IMR-90 (cell line): ENCODE results near the gene AXL. TPM values are rescaled to one million over a fixed set of nuclear protein-coding genes. Genes with fewer than 3 reads are reported as not detected.

Source experiments
- ATAC-seq: fragments of 200-7000 bp; cut with Tn5 transposase; 2 replicates; pipeline ENCODE4 v1.9.1; 2020; ENCODE audit warnings: low read depth, mild to moderate bottlenecking, moderate library complexity
- BruUV-seq: library from RNA; stranded (reverse); fragments of 400-500 nt; replicated peaks from 2 replicates; lab custom pipeline; 2021; lab: Mats Ljungman, UMichigan
- CTCF ChIA-PET: fragments of 300-600 bp; formaldehyde crosslinking; extraction: SDS; loops from one replicate; lab custom pipeline; 2021; ENCODE audit warnings: antibody characterized with exemption; lab: Yijun Ruan, JAX
- POLR2A ChIA-PET: fragments of 300-600 bp; sonication (Branson Sonifier 250); formaldehyde crosslinking; loops from one replicate; lab custom pipeline; 2022; ENCODE audit warnings: antibody characterized with exemption; ENCODE audit not compliant: unreplicated experiment; lab: Charles Lee
- DNase-seq: peaks from one replicate; pipeline ENCODE4 v3.0.0; 2013
- H2AFZ ChIP-seq: replicated peaks from 2 replicates; pipeline ENCODE3; 2013; ENCODE audit warnings: low read length, mild to moderate bottlenecking; ENCODE audit not compliant: poor library complexity
- H2AK5ac ChIP-seq: 2 replicates; pipeline ENCODE4 v1.6.1; 2013; ENCODE audit warnings: low read depth, low read length, inconsistent platforms
- H2AK9ac ChIP-seq: replicated peaks from 2 replicates; pipeline ENCODE3; 2013; ENCODE audit warnings: mild to moderate bottlenecking, low read depth, low read length, moderate library complexity; ENCODE audit not compliant: poor library complexity
- H2BK120ac ChIP-seq: 2 replicates; pipeline ENCODE4 v1.6.1; 2013; ENCODE audit warnings: low read depth, low read length, inconsistent platforms
- H2BK15ac ChIP-seq: 3 replicates; pipeline ENCODE4 v1.6.1; 2013; ENCODE audit warnings: low read depth, low read length, inconsistent platforms
- H2BK20ac ChIP-seq: 2 replicates; pipeline ENCODE4 v1.6.1; 2013; ENCODE audit warnings: low read depth, mild to moderate bottlenecking, inconsistent platforms, low read length, moderate library complexity
- H2BK5ac ChIP-seq: 2 replicates; pipeline ENCODE4 v1.6.1; 2013; ENCODE audit warnings: mild to moderate bottlenecking, low read depth, low read length, inconsistent platforms; ENCODE audit not compliant: poor library complexity, severe bottlenecking
- H3K14ac ChIP-seq: replicated peaks from 2 replicates; pipeline ENCODE4 v1.6.1; 2013; ENCODE audit warnings: low read depth, low read length, inconsistent platforms
- H3K18ac ChIP-seq: 2 replicates; pipeline ENCODE4 v1.6.1; 2013; ENCODE audit warnings: low read depth, low read length, control low read depth
- H3K23ac ChIP-seq: 2 replicates; pipeline ENCODE4 v1.6.1; 2013; ENCODE audit warnings: low read depth, low read length, inconsistent platforms
- H3K27ac ChIP-seq: 2 replicates; pipeline ENCODE4 v1.5.1; 2013; ENCODE audit warnings: mild to moderate bottlenecking, control low read depth, low read length; ENCODE audit not compliant: insufficient read depth
- H3K27me3 ChIP-seq: 2 replicates; pipeline ENCODE4 v1.6.1; 2013; ENCODE audit warnings: low read length; ENCODE audit not compliant: control insufficient read depth, insufficient read depth
- H3K36me3 ChIP-seq: 2 replicates; pipeline ENCODE4 v1.6.1; 2013; ENCODE audit warnings: low read length, mixed read lengths; ENCODE audit not compliant: control insufficient read depth, insufficient read depth
- H3K4ac ChIP-seq: 2 replicates; pipeline ENCODE4 v1.6.1; 2013; ENCODE audit warnings: low read depth, low read length, inconsistent platforms
- H3K4me1 ChIP-seq: 2 replicates; pipeline ENCODE4 v1.6.1; 2013; ENCODE audit warnings: low read length, mixed read lengths; ENCODE audit not compliant: control insufficient read depth, insufficient read depth
- H3K4me2 ChIP-seq: 2 replicates; pipeline ENCODE4 v1.6.1; 2013; ENCODE audit warnings: low read depth, mild to moderate bottlenecking, control low read depth, low read length, moderate library complexity
- H3K4me3 ChIP-seq: 2 replicates; pipeline ENCODE4 v1.5.1; 2013; ENCODE audit warnings: low read depth, mild to moderate bottlenecking, control low read depth, low read length, moderate library complexity; ENCODE audit not compliant: insufficient read depth
- H3K56ac ChIP-seq: 2 replicates; pipeline ENCODE4 v1.6.1; 2013; ENCODE audit warnings: low read length, inconsistent platforms; ENCODE audit not compliant: insufficient read depth; ENCODE audit errors: extremely low read depth
- H3K79me1 ChIP-seq, 2 experiments: 2 replicates each; pipeline ENCODE4 v1.6.1; 2013; ENCODE audit warnings: low read length in 2 of 2, inconsistent platforms in 1 of 2, low read depth in 1 of 2
- H3K9ac ChIP-seq: 2 replicates; pipeline ENCODE4 v1.6.1; 2013; ENCODE audit warnings: low read depth, low read length, control low read depth
- H3K9me1 ChIP-seq: 2 replicates; pipeline ENCODE4 v1.6.1; 2013; ENCODE audit warnings: low read length, inconsistent platforms; ENCODE audit not compliant: insufficient read depth
- H3K9me3 ChIP-seq: 2 replicates; pipeline ENCODE4 v1.6.1; 2013; ENCODE audit warnings: low read length; ENCODE audit not compliant: control insufficient read depth, insufficient read depth
- H4K20me1 ChIP-seq: 2 replicates; pipeline ENCODE4 v1.6.1; 2013; ENCODE audit warnings: low read length, inconsistent platforms; ENCODE audit not compliant: insufficient read depth
- H4K5ac ChIP-seq: 2 replicates; pipeline ENCODE4 v1.6.1; 2013; ENCODE audit warnings: mild to moderate bottlenecking, low read depth, low read length, control low read depth
- H4K8ac ChIP-seq, 2 experiments: 2 replicates each; pipeline ENCODE4 v1.6.1; 2013; ENCODE audit warnings: low read depth in 2 of 2, low read length in 2 of 2, control low read depth in 1 of 2, inconsistent platforms in 1 of 2
- H4K91ac ChIP-seq: 2 replicates; pipeline ENCODE4 v1.6.1; 2013; ENCODE audit warnings: low read depth, low read length, inconsistent platforms; ENCODE audit not compliant: insufficient read depth
- BHLHE40 ChIP-seq: fragments of 150-350 bp; IDR thresholded peaks from 2 replicates; pipeline ENCODE4 v1.6.1; 2016; ENCODE audit warnings: mild to moderate bottlenecking, low read depth, low read length
- MXI1 ChIP-seq: IDR thresholded peaks from 2 replicates; pipeline ENCODE4 v1.6.1; 2012; ENCODE audit warnings: low read depth, mild to moderate bottlenecking, low read length, moderate library complexity, borderline replicate concordance
- NFE2L2 ChIP-seq: fragments of 150-350 bp; IDR thresholded peaks from 2 replicates; pipeline ENCODE4 v1.6.1; 2016; ENCODE audit warnings: low read depth, mild to moderate bottlenecking, low read length
- POLR2A ChIP-seq: IDR thresholded peaks from 2 replicates; pipeline ENCODE4 v1.6.1; 2012; ENCODE audit warnings: mild to moderate bottlenecking, low read depth, low read length
- RAD21 ChIP-seq: IDR thresholded peaks from 2 replicates; pipeline ENCODE4 v1.6.1; 2012; ENCODE audit warnings: low read length, improper control_type of control experiment
- RCOR1 ChIP-seq: IDR thresholded peaks from 2 replicates; pipeline ENCODE4 v1.6.1; 2012; ENCODE audit warnings: mild to moderate bottlenecking, low read length, improper control_type of control experiment; ENCODE audit not compliant: insufficient replicate concordance
- RFX5 ChIP-seq: IDR thresholded peaks from 2 replicates; pipeline ENCODE4 v1.8.0; 2012; ENCODE audit warnings: low read depth, mild to moderate bottlenecking, low read length, moderate library complexity
- SMC3 ChIP-seq: fragments of 150-350 bp; IDR thresholded peaks from 2 replicates; pipeline ENCODE4 v1.6.1; 2016; ENCODE audit warnings: low read depth, mild to moderate bottlenecking, antibody characterized with exemption, low read length, moderate library complexity
- whole genome bisulfite sequencing, 2 experiments: methylation state at CpG; one replicate each; pipeline versions ENCODE4 v1.1.5 to v1.1.7; 2013; ENCODE audit warnings: missing lambda C conversion rate in 2 of 2; ENCODE audit not compliant: insufficient read length in 1 of 2; ENCODE audit errors: extremely low coverage in 2 of 2; 5-methylcytosine and 5-hydroxymethylcytosine counted together
- dilution Hi-C: fragments of 300-500 bp; cut with HindIII; formaldehyde crosslinking; loops from one replicate; pipeline ENCODE4 v1.14.3; 2018; ENCODE audit warnings: low sequenced_read_pairs; ENCODE audit not compliant: unreplicated experiment
- in situ Hi-C: fragments of 300-500 bp; cut with MboI; formaldehyde crosslinking; loops from 3 replicates; pipeline ENCODE4 v1.14.3; 2019; ENCODE audit warnings: low sequenced_read_pairs, inconsistent platforms, mixed read lengths
- intact Hi-C: fragments of 100-400 bp; cut with micrococcal nuclease; formaldehyde crosslinking; loops from 2 replicates; pipeline ENCODE4 v1.10.0; 2022
- polyA plus RNA-seq, 3 experiments: library from polyadenylated mRNA; depleted of rRNA; stranded (reverse); fragments of >200 nt; gene quantifications; 2 replicates each; pipeline ENCODE4 v1.2.3, GENCODE V29; 2012; ENCODE audit warnings: low replicate concordance in 1 of 3
- total RNA-seq: library from RNA; depleted of rRNA; stranded (reverse); fragments of >200 nt; gene quantifications from 2 replicates; pipeline ENCODE4 v1.2.3, GENCODE V29; 2012
- TF ChIP-seq, protein P1 (sequence below): fragments of 150-350 bp; IDR thresholded peaks from 2 replicates; pipeline ENCODE4 v1.6.1; 2017; ENCODE audit warnings: mild to moderate bottlenecking, antibody characterized with exemption, low read length, low read depth
- TF ChIP-seq, protein P2 (sequence below): fragments of 150-350 bp; IDR thresholded peaks from 2 replicates; pipeline ENCODE4 v1.6.1; 2016; ENCODE audit warnings: low read depth, mild to moderate bottlenecking, low read length, moderate library complexity, borderline replicate concordance
- TF ChIP-seq, protein P3 (sequence below): conservative IDR thresholded peaks from 2 replicates; pipeline ENCODE4 v1.5.1; 2012; ENCODE audit warnings: mild to moderate bottlenecking, low read depth, low read length, improper control_type of control experiment

The AXL gene
- total and polyA plus RNA-seq, 2 of the 4 experiments (the other 2 are of a cell fraction): 212 to 466 TPM

DNA sequence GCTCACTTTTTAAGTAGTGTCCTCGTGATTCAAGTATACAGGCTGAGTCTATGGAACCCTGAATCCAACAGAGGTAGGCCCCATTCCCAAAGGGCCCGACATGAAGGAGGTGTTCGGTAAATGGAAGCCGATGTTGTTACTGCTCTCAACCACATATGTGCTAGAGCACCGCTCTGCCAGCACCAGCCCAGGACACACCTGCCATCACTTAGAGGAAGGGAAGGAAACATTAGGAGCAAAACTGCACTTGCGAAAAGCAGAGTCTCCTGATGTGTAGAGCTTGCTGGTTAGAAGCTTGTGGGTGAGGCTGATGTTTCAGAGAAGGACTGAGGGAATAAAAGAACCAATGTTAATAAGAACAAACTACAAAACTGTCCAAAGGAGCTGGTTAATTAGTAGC, 81.5 kb downstream of the AXL start:
- Histone ChIP-seq H4K20me1 (peaks cover 57% of the 10 kb centered on the region), H2BK5ac (no peak overlapping the region), H3K4me3 (no peak overlapping the region), H4K8ac (no peak overlapping the region), H3K14ac (no peak overlapping the region), H3K9ac (no peak overlapping the region), H2AFZ (no peak overlapping the region), H3K27ac (no peak overlapping the region), H3K9me3 (no peaks in the 10 kb centered on the region), H2AK5ac (no peak overlapping the region), H3K4me1 (peaks cover 24% of the 10 kb centered on the region), H3K36me3 (peaks cover 79% of the 10 kb centered on the region), H3K79me1 (peaks cover 39 to 70% of the 10 kb centered on the region in 2 experiments), H3K4me2 (no peak overlapping the region), H4K91ac (no peak overlapping the region), H2BK15ac (no peak overlapping the region), H3K4ac (no peak overlapping the region), H2BK120ac (no peak overlapping the region), H2BK20ac (no peak overlapping the region), H4K5ac (no peak overlapping the region), H2AK9ac (no peak overlapping the region), H3K23ac (no peak overlapping the region), H3K9me1 (peaks cover 25% of the 10 kb centered on the region), H3K56ac (no peak overlapping the region), H3K18ac (no peak overlapping the region), H3K27me3 (no peaks in the 10 kb centered on the region)
- ChIA-PET POLR2A (no interaction called here), CTCF (no interaction called here)
- no CpG with 5 or more reads among the region's 6 CpGs for WGBS, 2 experiments
- BruUV-seq: no TSS peak
- intact Hi-C loops (no loop called here), dilution Hi-C loops (no loop called here), in situ Hi-C loops (no loop called here)
- DNase-seq (no peak), ATAC-seq (no peak)
- no peak for TF ChIP-seq POLR2A
- TF ChIP-seq, protein P1, sequence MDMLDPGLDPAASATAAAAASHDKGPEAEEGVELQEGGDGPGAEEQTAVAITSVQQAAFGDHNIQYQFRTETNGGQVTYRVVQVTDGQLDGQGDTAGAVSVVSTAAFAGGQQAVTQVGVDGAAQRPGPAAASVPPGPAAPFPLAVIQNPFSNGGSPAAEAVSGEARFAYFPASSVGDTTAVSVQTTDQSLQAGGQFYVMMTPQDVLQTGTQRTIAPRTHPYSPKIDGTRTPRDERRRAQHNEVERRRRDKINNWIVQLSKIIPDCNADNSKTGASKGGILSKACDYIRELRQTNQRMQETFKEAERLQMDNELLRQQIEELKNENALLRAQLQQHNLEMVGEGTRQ: no peak
- TF ChIP-seq MXI1: no peak
- TF ChIP-seq, protein P2, sequence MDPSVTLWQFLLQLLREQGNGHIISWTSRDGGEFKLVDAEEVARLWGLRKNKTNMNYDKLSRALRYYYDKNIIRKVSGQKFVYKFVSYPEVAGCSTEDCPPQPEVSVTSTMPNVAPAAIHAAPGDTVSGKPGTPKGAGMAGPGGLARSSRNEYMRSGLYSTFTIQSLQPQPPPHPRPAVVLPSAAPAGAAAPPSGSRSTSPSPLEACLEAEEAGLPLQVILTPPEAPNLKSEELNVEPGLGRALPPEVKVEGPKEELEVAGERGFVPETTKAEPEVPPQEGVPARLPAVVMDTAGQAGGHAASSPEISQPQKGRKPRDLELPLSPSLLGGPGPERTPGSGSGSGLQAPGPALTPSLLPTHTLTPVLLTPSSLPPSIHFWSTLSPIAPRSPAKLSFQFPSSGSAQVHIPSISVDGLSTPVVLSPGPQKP: no peak
- no peak for TF ChIP-seq RAD21
- no peak for TF ChIP-seq RCOR1
- TF ChIP-seq, protein P3, sequence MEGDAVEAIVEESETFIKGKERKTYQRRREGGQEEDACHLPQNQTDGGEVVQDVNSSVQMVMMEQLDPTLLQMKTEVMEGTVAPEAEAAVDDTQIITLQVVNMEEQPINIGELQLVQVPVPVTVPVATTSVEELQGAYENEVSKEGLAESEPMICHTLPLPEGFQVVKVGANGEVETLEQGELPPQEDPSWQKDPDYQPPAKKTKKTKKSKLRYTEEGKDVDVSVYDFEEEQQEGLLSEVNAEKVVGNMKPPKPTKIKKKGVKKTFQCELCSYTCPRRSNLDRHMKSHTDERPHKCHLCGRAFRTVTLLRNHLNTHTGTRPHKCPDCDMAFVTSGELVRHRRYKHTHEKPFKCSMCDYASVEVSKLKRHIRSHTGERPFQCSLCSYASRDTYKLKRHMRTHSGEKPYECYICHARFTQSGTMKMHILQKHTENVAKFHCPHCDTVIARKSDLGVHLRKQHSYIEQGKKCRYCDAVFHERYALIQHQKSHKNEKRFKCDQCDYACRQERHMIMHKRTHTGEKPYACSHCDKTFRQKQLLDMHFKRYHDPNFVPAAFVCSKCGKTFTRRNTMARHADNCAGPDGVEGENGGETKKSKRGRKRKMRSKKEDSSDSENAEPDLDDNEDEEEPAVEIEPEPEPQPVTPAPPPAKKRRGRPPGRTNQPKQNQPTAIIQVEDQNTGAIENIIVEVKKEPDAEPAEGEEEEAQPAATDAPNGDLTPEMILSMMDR: no peak
- TF ChIP-seq RFX5: no peak
- no peak for TF ChIP-seq NFE2L2
- TF ChIP-seq SMC3: no peak
- TF ChIP-seq BHLHE40: no peak
